HG02840 (cell line): ENCODE results near the gene MARF1.

Experiments
- ATAC-seq: cut with Tn5 transposase; IDR thresholded peaks from one replicate; pipeline ENCODE4 v1.9.1; 2021; ENCODE audit warnings: mild to moderate bottlenecking, moderate library complexity, moderate number of reproducible peaks; ENCODE audit not compliant: unreplicated experiment, low FRiP score

The MARF1 gene

GRCh38 chr16:15601212-15601879 is 41.6 kb downstream of the MARF1 start:
- no peak for ATAC-seq

GRCh38 chr16:15599303-15600070 is 43.5 kb downstream of the MARF1 start:
- ATAC-seq: no peak

- no peak for ATAC-seq
Measured at GRCh38 chr16:15598648-15599190, 44.2 kb downstream of the MARF1 start.

- ATAC-seq: no peak
Measured at GRCh38 chr16:15597822-15598647, 44.9 kb downstream of the MARF1 start.

GRCh38 chr16:15597135-15597534 is 45.8 kb downstream of the MARF1 start:
- no peak for ATAC-seq

- ATAC-seq: no peak
Measured at GRCh38 chr16:15594711-15595320, 48.1 kb downstream of the MARF1 start.

GRCh38 chr16:15593235-15593634 is 49.7 kb downstream of the MARF1 start:
- no peak for ATAC-seq

- ATAC-seq: no peak
Measured at GRCh38 chr16:15592324-15592723, 50.6 kb downstream of the MARF1 start.

- ATAC-seq: no peak
Measured at GRCh38 chr16:15587152-15587825, 55.7 kb downstream of the MARF1 start.

- ATAC-seq: no peak
Measured at GRCh38 chr16:15586716-15587115, 56.2 kb downstream of the MARF1 start.

GRCh38 chr16:15585956-15586355 is 57.0 kb downstream of the MARF1 start:
- ATAC-seq: no peak

- ATAC-seq: no peak
Measured at GRCh38 chr16:15583526-15583925, 59.4 kb downstream of the MARF1 start.

- ATAC-seq: no peak
Measured at GRCh38 chr16:15581127-15581815, 61.7 kb downstream of the MARF1 start.

GRCh38 chr16:15578824-15579223 is 64.1 kb downstream of the MARF1 start:
- ATAC-seq: no peak

GRCh38 chr16:15576960-15577958 is 65.7 kb downstream of the MARF1 start:
- no peak for ATAC-seq

- no peak for ATAC-seq
Measured at GRCh38 chr16:15575293-15576049, 67.5 kb downstream of the MARF1 start.

- ATAC-seq: no peak
Measured at GRCh38 chr16:15574614-15574948, 68.4 kb downstream of the MARF1 start.
